LNCaP clone FGC (cell line): ENCODE results near the gene PUS1.

Experiments used
- DNase-seq: peaks from one replicate; pipeline ENCODE4 v3.0.0-alpha.2; 2011; ENCODE audit warnings: low read depth
- H3K4me3 ChIP-seq: 2 replicates; pipeline ENCODE4 v1.5.1; 2011; ENCODE audit warnings: mild to moderate bottlenecking, low read depth, low read length, control low read depth
- TF ChIP-seq, protein P1 (sequence below): IDR thresholded peaks from 2 replicates; pipeline ENCODE4 v1.5.1; 2012; ENCODE audit warnings: mild to moderate bottlenecking; ENCODE audit not compliant: control insufficient read depth, insufficient read depth; ENCODE audit errors: extremely low read depth

The PUS1 gene

GRCh38 chr12:131994589-131994988, 65.5 kb downstream of the PUS1 start:
- TF ChIP-seq, protein P1, sequence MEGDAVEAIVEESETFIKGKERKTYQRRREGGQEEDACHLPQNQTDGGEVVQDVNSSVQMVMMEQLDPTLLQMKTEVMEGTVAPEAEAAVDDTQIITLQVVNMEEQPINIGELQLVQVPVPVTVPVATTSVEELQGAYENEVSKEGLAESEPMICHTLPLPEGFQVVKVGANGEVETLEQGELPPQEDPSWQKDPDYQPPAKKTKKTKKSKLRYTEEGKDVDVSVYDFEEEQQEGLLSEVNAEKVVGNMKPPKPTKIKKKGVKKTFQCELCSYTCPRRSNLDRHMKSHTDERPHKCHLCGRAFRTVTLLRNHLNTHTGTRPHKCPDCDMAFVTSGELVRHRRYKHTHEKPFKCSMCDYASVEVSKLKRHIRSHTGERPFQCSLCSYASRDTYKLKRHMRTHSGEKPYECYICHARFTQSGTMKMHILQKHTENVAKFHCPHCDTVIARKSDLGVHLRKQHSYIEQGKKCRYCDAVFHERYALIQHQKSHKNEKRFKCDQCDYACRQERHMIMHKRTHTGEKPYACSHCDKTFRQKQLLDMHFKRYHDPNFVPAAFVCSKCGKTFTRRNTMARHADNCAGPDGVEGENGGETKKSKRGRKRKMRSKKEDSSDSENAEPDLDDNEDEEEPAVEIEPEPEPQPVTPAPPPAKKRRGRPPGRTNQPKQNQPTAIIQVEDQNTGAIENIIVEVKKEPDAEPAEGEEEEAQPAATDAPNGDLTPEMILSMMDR: no peak
- no peak for DNase-seq
- H3K4me3 ChIP-seq: no peak overlapping the region
